Activated CD8-positive, alpha-beta memory T cell treated with anti-CD3 and anti-CD28 coated beads, Interleukin-2, amount 50 U/mL, for 1 hour (primary cell): ENCODE results near the gene RABGAP1L.
"Not testable (repeated sequence)": the region's sequence is repeated elsewhere in the genome, so short reads cannot be mapped to it uniquely, and the experiment has no call there.

Experiments
- DNase-seq: peaks from one replicate; pipeline ENCODE4 v3.0.0-alpha.2; 2020; ENCODE audit errors: extremely low read depth

RABGAP1L gene

GRCh38 chr1:174812656-174813055 lies 653.3 kb downstream of the RABGAP1L start:
- DNase-seq = no peak

- no peak for DNase-seq
These were observed 655.7 kb downstream of the RABGAP1L start for GRCh38 chr1:174815036-174815435.

- no peak for DNase-seq
These were observed 656.2 kb downstream of the RABGAP1L start for GRCh38 chr1:174815474-174815908.

- DNase-seq = not testable (repeated sequence)
These were observed 657.3 kb downstream of the RABGAP1L start for GRCh38 chr1:174816621-174817020.

DNA sequence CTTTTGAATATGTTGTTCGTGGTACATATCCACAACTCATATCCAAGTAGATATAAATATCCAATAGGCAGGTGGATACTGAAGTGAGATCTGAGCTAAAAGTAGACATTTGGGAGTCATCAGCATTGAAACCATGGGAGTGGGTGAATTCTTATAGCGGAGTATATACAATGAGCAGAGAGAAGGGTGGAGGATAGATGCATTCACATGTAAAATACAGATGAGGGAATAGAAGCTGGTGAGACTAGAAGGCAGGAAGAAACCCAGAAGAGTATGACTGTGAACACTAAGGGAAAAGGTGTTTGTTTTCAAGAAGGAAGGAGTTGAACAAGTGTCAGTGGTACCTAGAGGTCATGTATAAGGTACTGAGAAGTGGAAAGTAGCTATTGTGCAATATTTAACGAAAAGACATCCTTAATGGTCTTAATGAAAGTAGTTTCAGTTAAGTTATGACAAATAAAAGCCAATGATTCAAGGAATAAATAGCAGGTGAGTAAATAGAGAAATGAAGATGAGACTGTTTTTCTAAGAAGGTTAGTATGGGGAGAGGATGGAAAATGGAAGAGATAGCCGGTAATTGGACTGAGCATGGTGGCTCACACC lies 658.8 kb downstream of the RABGAP1L start:
- no peak for DNase-seq

DNA sequence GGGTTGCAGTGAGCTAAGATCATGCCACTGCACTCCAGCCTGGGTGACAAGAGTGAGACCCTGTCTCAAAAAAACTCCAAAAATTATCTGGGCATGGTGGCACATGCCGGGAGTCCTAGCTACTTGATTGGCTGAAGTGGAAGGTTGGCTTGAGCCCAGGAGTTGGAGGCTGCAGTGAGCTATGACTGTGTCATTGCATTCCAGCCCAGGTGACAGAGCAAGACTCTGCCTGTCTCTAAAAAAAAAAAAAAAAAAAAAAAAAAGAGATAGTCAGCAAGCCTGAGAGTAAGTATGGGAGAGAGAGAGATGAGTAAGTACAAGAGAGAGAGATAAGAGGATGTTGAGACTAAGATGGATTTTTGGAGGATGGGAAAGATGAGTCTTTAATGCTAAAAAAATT lies 659.6 kb downstream of the RABGAP1L start:
- DNase-seq = no peak

- DNase-seq = no peak
These were observed 660.3 kb downstream of the RABGAP1L start for GRCh38 chr1:174819596-174819995.

DNA sequence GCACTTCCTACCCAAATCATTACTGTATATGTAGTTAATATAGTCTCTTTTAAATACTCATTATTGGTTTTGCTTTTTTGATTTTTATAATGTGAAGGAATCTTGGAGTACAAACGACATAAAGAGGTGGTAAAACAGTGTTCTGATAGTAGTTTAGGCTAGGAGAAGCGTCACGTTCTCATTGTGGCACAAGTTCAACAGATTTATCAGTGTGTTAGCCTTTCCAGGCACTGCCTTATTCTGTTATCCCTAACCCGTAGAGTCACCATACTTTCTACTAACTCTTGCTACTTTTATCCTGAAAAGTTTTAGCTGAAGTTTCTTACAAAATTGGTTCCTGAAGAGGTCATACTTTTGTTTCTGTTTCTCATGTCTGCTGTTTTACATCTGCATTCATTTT lies 665.8 kb downstream of the RABGAP1L start:
- DNase-seq = no peak

DNA sequence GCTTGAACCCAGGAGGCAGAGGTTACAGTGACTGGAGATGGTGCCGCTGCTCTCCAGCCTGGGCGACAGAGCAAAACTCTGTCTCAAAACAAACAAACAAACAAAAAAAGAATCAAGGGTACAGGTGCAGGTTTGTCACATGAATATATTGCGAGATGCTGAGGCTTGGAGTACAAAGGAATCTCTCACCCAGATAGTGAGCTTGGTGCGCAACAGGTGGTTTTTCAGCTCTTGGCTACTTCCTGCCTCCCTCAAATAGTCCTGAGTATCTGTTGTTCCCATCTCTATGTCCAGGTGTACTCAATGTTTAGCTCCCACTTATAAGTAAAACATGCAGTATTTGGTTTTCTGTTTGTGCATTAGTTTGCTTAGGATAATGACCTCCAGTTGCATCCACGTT lies 666.5 kb downstream of the RABGAP1L start:
- no peak for DNase-seq

GRCh38 chr1:174828264-174828663 lies 668.9 kb downstream of the RABGAP1L start:
- no peak for DNase-seq

- no peak for DNase-seq
These were observed 670.7 kb downstream of the RABGAP1L start for GRCh38 chr1:174829990-174830389.

- DNase-seq = no peak
These were observed 677.2 kb downstream of the RABGAP1L start for GRCh38 chr1:174836543-174836942.

- no peak for DNase-seq
These were observed 678.1 kb downstream of the RABGAP1L start for GRCh38 chr1:174837386-174837785.

DNA sequence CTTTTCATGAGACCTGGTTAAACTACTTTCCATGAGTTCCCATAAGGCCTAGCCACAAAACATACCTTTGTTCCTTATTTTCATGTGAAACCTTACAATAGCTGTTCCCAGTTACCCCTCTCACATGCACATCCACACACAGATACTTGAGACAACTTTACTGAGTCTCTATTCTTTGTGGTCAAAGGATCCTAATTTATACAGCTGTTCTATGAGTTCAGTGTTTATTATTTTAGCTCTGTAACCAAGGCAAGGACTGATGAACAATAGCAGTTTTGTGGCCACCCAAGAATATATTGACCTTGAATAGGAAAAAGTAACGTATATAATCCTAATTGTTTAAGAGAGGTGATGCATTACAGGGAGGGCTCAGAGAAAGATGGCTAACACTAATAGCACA lies 679.9 kb downstream of the RABGAP1L start:
- DNase-seq = no peak

- no peak for DNase-seq
These were observed 682.4 kb downstream of the RABGAP1L start for GRCh38 chr1:174841747-174842146.

GRCh38 chr1:174848593-174849560 lies 689.6 kb downstream of the RABGAP1L start:
- not testable (repeated sequence) for DNase-seq

GRCh38 chr1:174850726-174851125 lies 691.4 kb downstream of the RABGAP1L start:
- DNase-seq = no peak

- DNase-seq = no peak
These were observed 699.0 kb downstream of the RABGAP1L start for GRCh38 chr1:174858301-174858700.

DNA sequence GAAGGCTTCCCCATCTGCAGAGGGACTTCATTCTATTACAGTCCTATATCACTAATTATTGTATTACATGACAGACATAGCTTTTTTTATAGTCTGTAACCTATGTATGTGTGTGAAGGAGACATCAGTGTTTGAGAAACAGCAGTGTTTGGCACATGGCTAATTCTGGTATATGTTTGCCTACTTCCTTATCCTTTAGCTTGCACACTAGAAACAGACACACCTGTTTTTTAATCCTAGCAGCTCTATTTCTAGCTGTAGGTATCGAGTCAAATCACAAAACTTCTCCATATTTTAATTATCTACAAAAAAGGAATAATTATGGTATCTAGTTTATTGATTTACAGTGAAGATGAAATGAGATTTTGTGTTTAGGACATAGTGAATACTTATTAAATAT lies 711.0 kb downstream of the RABGAP1L start:
- no peak for DNase-seq

DNA sequence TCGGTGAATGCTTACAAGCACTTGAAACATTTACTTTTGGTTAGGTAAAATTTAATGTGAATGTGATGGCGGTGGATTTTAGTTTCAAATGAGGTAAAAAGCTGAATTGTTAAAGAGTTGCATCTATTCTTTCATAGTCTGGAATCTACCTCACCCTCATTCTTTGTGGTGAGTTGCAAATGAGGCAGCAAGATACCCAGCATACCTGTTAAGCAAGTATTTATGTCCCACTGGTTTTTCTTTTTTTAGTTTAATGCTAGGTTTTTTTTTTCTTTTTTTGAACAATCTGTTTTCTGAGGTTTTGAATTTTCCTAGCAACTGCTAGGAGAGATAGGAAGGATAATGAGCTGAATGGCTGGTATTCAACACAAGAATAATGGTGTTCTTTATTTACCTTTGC lies 712.6 kb downstream of the RABGAP1L start:
- no peak for DNase-seq

GRCh38 chr1:174872615-174873058 lies 713.3 kb downstream of the RABGAP1L start:
- no peak for DNase-seq

- no peak for DNase-seq
These were observed 715.2 kb downstream of the RABGAP1L start for GRCh38 chr1:174874331-174875053.
